Vagina (tissue), 2 donors: ENCODE data around the gene EID1.

Experiments
- CTCF ChIP-seq, 3 experiments: fragments of 450-650 bp in 2 of 3; fragments of 200-600 bp in 1 of 3; sonication (generic) in 1 of 3; IDR thresholded peaks; one replicate each; pipeline ENCODE4 v1.5.1; 2017 to 2019; ENCODE audit warnings: antibody characterized with exemption in 3 of 3, mild to moderate bottlenecking in 2 of 3, moderate library complexity in 2 of 3
- POLR2A ChIP-seq, 2 donors: fragments of 450-650 bp; IDR thresholded peaks; one replicate each; pipeline ENCODE4 v1.6.1; 2017; ENCODE audit warnings: antibody characterized with exemption in 2 of 2, mild to moderate bottlenecking in 2 of 2, moderate library complexity in 2 of 2
- POLR2AphosphoS5 ChIP-seq, 2 donors: sonication (generic); formaldehyde crosslinking; IDR thresholded peaks; one replicate each; pipeline ENCODE4 v1.9.0; 2017; ENCODE audit warnings: antibody characterized with exemption in 2 of 2, mild to moderate bottlenecking in 2 of 2, low read depth in 1 of 2; ENCODE audit not compliant: insufficient read depth in 1 of 2

- TF ChIP-seq CTCF (IDR thresholded peaks at IDR 0.05) (no peak), POLR2AphosphoS5 (IDR thresholded peaks at IDR 0.05; ENCODE audit: insufficient read depth in 1 of 2, low read depth in 1 of 2) (no peak), POLR2A (IDR thresholded peaks at IDR 0.05) (no peak)
Measured at GRCh38 chr15:48898446-48898845, 20.5 kb downstream of the EID1 start.
